Mesenchymal stem cell (in vitro differentiated cells and primary cell): ENCODE results near the gene FUBP3.

Experiments used
- DNase-seq: peaks from one replicate; pipeline ENCODE4 v3.0.0-alpha.2; 2013
- H2AFZ ChIP-seq: one replicate; pipeline ENCODE4 v1.6.1; 2013; ENCODE audit warnings: low read depth, mild to moderate bottlenecking, control low read depth, inconsistent platforms, low read length, moderate library complexity
- H2AK5ac ChIP-seq: 2 replicates; pipeline ENCODE4 v1.6.1; 2013; ENCODE audit warnings: low read length, moderate library complexity, mild to moderate bottlenecking, inconsistent platforms; ENCODE audit not compliant: severe bottlenecking
- H2BK120ac ChIP-seq: one replicate; pipeline ENCODE4 v1.6.1; 2013; ENCODE audit warnings: low read depth, mild to moderate bottlenecking, inconsistent platforms, low read length, moderate library complexity
- H2BK12ac ChIP-seq, 2 experiments: one replicate each; pipeline ENCODE4 v1.6.1; 2013; ENCODE audit warnings: inconsistent platforms in 2 of 2, low read length in 2 of 2, mild to moderate bottlenecking in 2 of 2, moderate library complexity in 2 of 2, control low read depth in 1 of 2
- H2BK15ac ChIP-seq: one replicate; pipeline ENCODE4 v1.6.1; 2013; ENCODE audit warnings: mild to moderate bottlenecking, low read depth, inconsistent platforms; ENCODE audit not compliant: poor library complexity, severe bottlenecking
- H2BK5ac ChIP-seq: 2 replicates; pipeline ENCODE4 v1.6.1; 2013; ENCODE audit warnings: low read depth, mild to moderate bottlenecking, low read length, control low read depth, inconsistent platforms; ENCODE audit not compliant: poor library complexity, severe bottlenecking
- H3K14ac ChIP-seq, 2 experiments: one replicate each; pipeline ENCODE4 v1.6.1; 2013; ENCODE audit warnings: inconsistent platforms in 2 of 2, low read length in 2 of 2, control low read depth in 1 of 2, mild to moderate bottlenecking in 1 of 2, moderate library complexity in 1 of 2
- H3K18ac ChIP-seq, 2 experiments: one replicate each; pipeline ENCODE4 v1.6.1; 2013; ENCODE audit warnings: inconsistent platforms in 2 of 2, low read length in 2 of 2, control low read depth in 1 of 2, low read depth in 1 of 2, mild to moderate bottlenecking in 1 of 2
- H3K23ac ChIP-seq, 2 experiments: one replicate each; pipeline ENCODE4 v1.6.1; 2013; ENCODE audit warnings: inconsistent platforms in 2 of 2, low read length in 2 of 2, mild to moderate bottlenecking in 2 of 2, moderate library complexity in 2 of 2, control low read depth in 1 of 2
- H3K27ac ChIP-seq: 2 replicates; pipeline ENCODE4 v1.5.1; 2013; ENCODE audit warnings: mild to moderate bottlenecking, moderate library complexity, low read length, control low read depth, inconsistent platforms; ENCODE audit not compliant: poor library complexity, severe bottlenecking
- H3K27me3 ChIP-seq, 2 experiments: 2 replicates each; pipeline versions ENCODE4 v1.6.1 to v1.7.0; 2013; ENCODE audit warnings: low read length in 2 of 2, mild to moderate bottlenecking in 2 of 2, moderate library complexity in 2 of 2, control low read depth in 1 of 2, inconsistent platforms in 1 of 2; ENCODE audit not compliant: control insufficient read depth in 1 of 2, insufficient read depth in 1 of 2
- H3K36me3 ChIP-seq, 2 experiments: 2 replicates each; pipeline versions ENCODE4 v1.6.1 to v1.7.0; 2013; ENCODE audit warnings: low read length in 2 of 2, control low read depth in 1 of 2, inconsistent platforms in 1 of 2, low read depth in 1 of 2, mild to moderate bottlenecking in 1 of 2; ENCODE audit not compliant: insufficient read depth in 2 of 2, control insufficient read depth in 1 of 2
- H3K4ac ChIP-seq, 2 experiments: one replicate each; pipeline ENCODE4 v1.6.1; 2013; ENCODE audit warnings: inconsistent platforms in 2 of 2, low read length in 2 of 2, mild to moderate bottlenecking in 2 of 2, moderate library complexity in 2 of 2, control low read depth in 1 of 2, low read depth in 1 of 2
- H3K4me1 ChIP-seq: 2 replicates; pipeline ENCODE4 v1.6.1; 2013; ENCODE audit warnings: low read depth, low read length, control low read depth; ENCODE audit not compliant: control insufficient read depth, insufficient read depth
- H3K4me2 ChIP-seq: 2 replicates; pipeline ENCODE4 v1.6.1; 2013; ENCODE audit warnings: low read length, mild to moderate bottlenecking, inconsistent platforms; ENCODE audit not compliant: poor library complexity, severe bottlenecking
- H3K4me3 ChIP-seq, 2 experiments: 2 replicates each; pipeline versions ENCODE4 v1.5.1 to v1.7.0; 2013; ENCODE audit warnings: low read length in 2 of 2, mild to moderate bottlenecking in 2 of 2, control low read depth in 1 of 2, low read depth in 1 of 2; ENCODE audit not compliant: insufficient read depth in 1 of 2
- H3K79me1 ChIP-seq: replicated peaks from 2 replicates; pipeline ENCODE4 v1.6.1; 2013; ENCODE audit warnings: mild to moderate bottlenecking, control low read depth, low read length, inconsistent platforms; ENCODE audit not compliant: poor library complexity, severe bottlenecking
- H3K9ac ChIP-seq: 2 replicates; pipeline ENCODE4 v1.7.0; 2013; ENCODE audit warnings: mild to moderate bottlenecking, low read length, moderate library complexity
- H3K9me3 ChIP-seq: 2 replicates; pipeline ENCODE4 v1.7.0; 2013; ENCODE audit warnings: mild to moderate bottlenecking, low read length; ENCODE audit not compliant: control insufficient read depth
- H4K8ac ChIP-seq: one replicate; pipeline ENCODE4 v1.6.1; 2013; ENCODE audit warnings: inconsistent platforms, mild to moderate bottlenecking, low read length, moderate library complexity
- H4K91ac ChIP-seq: one replicate; pipeline ENCODE4 v1.6.1; 2013; ENCODE audit warnings: mild to moderate bottlenecking, low read length, inconsistent platforms
- WGBS: methylation state at CpG from one replicate; pipeline ENCODE4 v1.1.7; 2013; ENCODE audit warnings: mixed read lengths; 5-methylcytosine and 5-hydroxymethylcytosine counted together

Gene FUBP3

GRCh38 chr9:130541533-130541932 lies 37.8 kb upstream of the FUBP3 start:
- Histone ChIP-seq H2BK15ac (no peak overlapping the region), H3K4me2 (no peak overlapping the region), H3K9ac (no peak overlapping the region), H3K79me1 (no peaks in the 10 kb centered on the region), H2AFZ (no peak overlapping the region), H3K4ac (no peak overlapping the region), H3K14ac (no peak overlapping the region), H3K4me3 (no peak overlapping the region), H2BK12ac (no peak overlapping the region), H3K27me3 (peaks cover 29 to 64% of the 10 kb centered on the region in 2 experiments), H3K9me3 (no peaks in the 10 kb centered on the region), H2BK5ac (no peak overlapping the region), H3K36me3 (no peaks in the 10 kb centered on the region), H4K91ac (no peak overlapping the region), H3K27ac (no peak overlapping the region), H4K8ac (no peak overlapping the region), H2BK120ac (no peak overlapping the region), H3K18ac (no peak overlapping the region), H3K23ac (no peak overlapping the region), H3K4me1 (peaks cover 4% of the 10 kb centered on the region), H2AK5ac (no peak overlapping the region)
- WGBS: 78% methylated on average over 1 of the region's 2 CpGs
- no peak for DNase-seq

GRCh38 chr9:130542038-130542437 lies 37.3 kb upstream of the FUBP3 start:
- H3K4me3 ChIP-seq: no peak overlapping the region
- no peak overlapping the region for H4K8ac ChIP-seq
- H3K79me1 ChIP-seq: no peaks in the 10 kb centered on the region
- no peak overlapping the region for H3K9ac ChIP-seq
- no peak overlapping the region for H4K91ac ChIP-seq
- no peak overlapping the region for H2BK120ac ChIP-seq
- no peak overlapping the region for H2AK5ac ChIP-seq
- H3K36me3 ChIP-seq: no peaks in the 10 kb centered on the region
- H3K4ac ChIP-seq: no peak overlapping the region
- WGBS: 67% methylated on average over 5 of the region's 5 CpGs
- no peak overlapping the region for H3K23ac ChIP-seq
- no peak overlapping the region for H3K14ac ChIP-seq
- no peak overlapping the region for H2AFZ ChIP-seq
- H3K4me2 ChIP-seq: no peak overlapping the region
- H3K27ac ChIP-seq: no peak overlapping the region
- H3K9me3 ChIP-seq: no peaks in the 10 kb centered on the region
- DNase-seq: no peak
- no peak overlapping the region for H2BK15ac ChIP-seq
- no peak overlapping the region for H2BK12ac ChIP-seq
- peaks cover 28 to 63% of the 10 kb centered on the region in 2 experiments for H3K27me3 ChIP-seq
- no peak overlapping the region for H2BK5ac ChIP-seq
- peaks cover 4% of the 10 kb centered on the region for H3K4me1 ChIP-seq
- no peak overlapping the region for H3K18ac ChIP-seq

GRCh38 chr9:130542457-130543228 lies 36.7 kb upstream of the FUBP3 start:
- no peak overlapping the region for H2BK120ac ChIP-seq
- no peak overlapping the region for H3K4me2 ChIP-seq
- H3K4ac ChIP-seq: no peak overlapping the region
- H3K23ac ChIP-seq: no peak overlapping the region
- H3K79me1 ChIP-seq: no peaks in the 10 kb centered on the region
- peaks cover 4% of the 10 kb centered on the region for H3K4me1 ChIP-seq
- no peaks in the 10 kb centered on the region for H3K9me3 ChIP-seq
- DNase-seq: no peak
- H2AK5ac ChIP-seq: no peak overlapping the region
- H2BK12ac ChIP-seq: no peak overlapping the region
- H3K9ac ChIP-seq: no peak overlapping the region
- 53% methylated on average over 7 of the region's 7 CpGs for whole genome bisulfite sequencing
- H4K8ac ChIP-seq: no peak overlapping the region
- no peak overlapping the region for H3K18ac ChIP-seq
- H4K91ac ChIP-seq: no peak overlapping the region
- H3K36me3 ChIP-seq: no peaks in the 10 kb centered on the region
- no peak overlapping the region for H3K4me3 ChIP-seq
- H2AFZ ChIP-seq: no peak overlapping the region
- H3K27ac ChIP-seq: no peak overlapping the region
- H2BK5ac ChIP-seq: no peak overlapping the region
- no peak overlapping the region for H2BK15ac ChIP-seq
- H3K27me3 ChIP-seq: peaks cover 24 to 58% of the 10 kb centered on the region in 2 experiments
- no peak overlapping the region for H3K14ac ChIP-seq

GRCh38 chr9:130543368-130543767 lies 36.0 kb upstream of the FUBP3 start:
- H2BK5ac ChIP-seq: no peak overlapping the region
- no peak overlapping the region for H3K4me3 ChIP-seq
- H4K91ac ChIP-seq: no peak overlapping the region
- H3K23ac ChIP-seq: no peak overlapping the region
- H3K14ac ChIP-seq: no peak overlapping the region
- H3K79me1 ChIP-seq: no peaks in the 10 kb centered on the region
- H3K9ac ChIP-seq: no peak overlapping the region
- DNase-seq: no peak
- peaks cover 24 to 51% of the 10 kb centered on the region in 2 experiments for H3K27me3 ChIP-seq
- no peak overlapping the region for H3K4me2 ChIP-seq
- no peaks in the 10 kb centered on the region for H3K36me3 ChIP-seq
- H2AK5ac ChIP-seq: no peak overlapping the region
- no peak overlapping the region for H3K18ac ChIP-seq
- no peak overlapping the region for H3K27ac ChIP-seq
- no peak overlapping the region for H2BK120ac ChIP-seq
- WGBS: 73% methylated on average over 6 of the region's 8 CpGs
- no peak overlapping the region for H2BK15ac ChIP-seq
- no peaks in the 10 kb centered on the region for H3K9me3 ChIP-seq
- no peak overlapping the region for H3K4ac ChIP-seq
- no peak overlapping the region for H2BK12ac ChIP-seq
- no peak overlapping the region for H2AFZ ChIP-seq
- peaks cover 4% of the 10 kb centered on the region for H3K4me1 ChIP-seq
- H4K8ac ChIP-seq: no peak overlapping the region
